ENCODE results near the gene RAB42.
"Not testable (repeated sequence)": the region's sequence is repeated elsewhere in the genome, so short reads cannot be mapped to it uniquely, and the experiment has no call there.

The RAB42 gene

GRCh38 chr1:28581531-28582247, 10.4 kb upstream of the RAB42 start:
- DNase-seq, result peak; percentile 98
- in situ Hi-C loops (cut with MboI; ENCODE audit: low pct_unique_long_range_greater_than_20kb, low sequenced_read_pairs), result no loop called here

- in situ Hi-C loops (cut with MboI; ENCODE audit: low pct_unique_long_range_greater_than_20kb, low sequenced_read_pairs), result no loop called here
- DNase-seq, result no peak
These were observed 9.8 kb upstream of the RAB42 start for GRCh38 chr1:28582248-28582615.

- in situ Hi-C loops (cut with MboI; ENCODE audit: low pct_unique_long_range_greater_than_20kb, low sequenced_read_pairs), result not testable (repeated sequence)
These were observed 5.3 kb upstream of the RAB42 start for GRCh38 chr1:28586585-28587391.

GRCh38 chr1:28592321-28593071, 431 bp downstream of the RAB42 start:
- in situ Hi-C loops (cut with MboI; ENCODE audit: low pct_unique_long_range_greater_than_20kb, low sequenced_read_pairs), result no loop called here
- DNase-seq, result peak; percentile 9

More at GRCh38 chr1:28586585-28587391, 5.3 kb upstream of the RAB42 start:
- not testable (repeated sequence) for DNase-seq

- DNase-seq; in situ Hi-C loops (cut with MboI; ENCODE audit: low pct_unique_long_range_greater_than_20kb, low sequenced_read_pairs): not testable (repeated sequence)
These were observed 1.9 kb downstream of the RAB42 start for GRCh38 chr1:28593988-28594356.

GRCh38 chr1:28594686-28595411, 2.8 kb downstream of the RAB42 start:
- in situ Hi-C loops (cut with MboI; ENCODE audit: low pct_unique_long_range_greater_than_20kb, low sequenced_read_pairs); DNase-seq: not testable (repeated sequence)

GRCh38 chr1:28595412-28596191, 3.5 kb downstream of the RAB42 start:
- in situ Hi-C loops (cut with MboI; ENCODE audit: low pct_unique_long_range_greater_than_20kb, low sequenced_read_pairs), result no loop called here
- no peak for DNase-seq

GRCh38 chr1:28596276-28596675, 4.2 kb downstream of the RAB42 start:
- in situ Hi-C loops (cut with MboI; ENCODE audit: low pct_unique_long_range_greater_than_20kb, low sequenced_read_pairs); DNase-seq: not testable (repeated sequence)

- in situ Hi-C loops (cut with MboI; ENCODE audit: low pct_unique_long_range_greater_than_20kb, low sequenced_read_pairs), result no loop called here
- no peak for DNase-seq
These were observed 9.6 kb downstream of the RAB42 start for GRCh38 chr1:28601696-28602095.

- peak; percentile 69 for DNase-seq
- in situ Hi-C loops (cut with MboI; ENCODE audit: low pct_unique_long_range_greater_than_20kb, low sequenced_read_pairs), result no loop called here
These were observed 10.7 kb downstream of the RAB42 start for GRCh38 chr1:28602536-28603439.

- DNase-seq, result no peak
- in situ Hi-C loops (cut with MboI; ENCODE audit: low pct_unique_long_range_greater_than_20kb, low sequenced_read_pairs), result no loop called here
These were observed 12.3 kb downstream of the RAB42 start for GRCh38 chr1:28604411-28604810.

- DNase-seq, result no peak
- in situ Hi-C loops (cut with MboI; ENCODE audit: low pct_unique_long_range_greater_than_20kb, low sequenced_read_pairs), result no loop called here
These were observed 12.9 kb downstream of the RAB42 start for GRCh38 chr1:28604962-28605361.

- in situ Hi-C loops (cut with MboI; ENCODE audit: low pct_unique_long_range_greater_than_20kb, low sequenced_read_pairs), result no loop called here
These were observed 14.7 kb downstream of the RAB42 start for GRCh38 chr1:28606771-28607170.

GRCh38 chr1:28613175-28613574, 21.1 kb downstream of the RAB42 start:
- in situ Hi-C loops (cut with MboI; ENCODE audit: low pct_unique_long_range_greater_than_20kb, low sequenced_read_pairs), result no loop called here
- DNase-seq, result no peak

More at GRCh38 chr1:28606771-28607170, 14.7 kb downstream of the RAB42 start:
- no peak for DNase-seq

GRCh38 chr1:28631713-28632112, 39.6 kb downstream of the RAB42 start:
- DNase-seq, result no peak
- in situ Hi-C loops (cut with MboI; ENCODE audit: low pct_unique_long_range_greater_than_20kb, low sequenced_read_pairs), result loop anchor here (25.0 kb wide), 1 partner anchor 231 kb away; no protein-coding TSS in a partner anchor

GRCh38 chr1:28632560-28632959, 40.5 kb downstream of the RAB42 start:
- in situ Hi-C loops (cut with MboI; ENCODE audit: low pct_unique_long_range_greater_than_20kb, low sequenced_read_pairs), result loop anchor here (25.0 kb wide), 1 partner anchor 230 kb away; no protein-coding TSS in a partner anchor
- DNase-seq, result no peak

- peak; percentile 71 for DNase-seq
- in situ Hi-C loops (cut with MboI; ENCODE audit: low pct_unique_long_range_greater_than_20kb, low sequenced_read_pairs), result loop anchor here (25.0 kb wide), 1 partner anchor 222 kb away; no protein-coding TSS in a partner anchor
These were observed 48.7 kb downstream of the RAB42 start for GRCh38 chr1:28640766-28641165.
